Upper lobe of left lung (tissue), 6 donors: ENCODE results near the gene MBP. TPM values are rescaled to one million over a fixed set of nuclear protein-coding genes. Genes with fewer than 3 reads are reported as not detected.

Experiments used
- ATAC-seq, 2 donors: fragments of 200-7000 bp; cut with Tn5 transposase; one replicate each; pipeline ENCODE4 v1.9.1; 2022; ENCODE audit warnings: mild to moderate bottlenecking in 2 of 2, moderate library complexity in 2 of 2; ENCODE audit not compliant: low FRiP score in 2 of 2
- DNase-seq, 2 donors: peaks; one replicate each; pipeline ENCODE4 v3.0.0-alpha.2; 2019 to 2020
- H3K27ac ChIP-seq, 4 donors: fragments of 200-600 bp; sonication (generic); one replicate each; pipeline ENCODE4 v1.5.1; 2016 to 2019
- H3K27me3 ChIP-seq, 4 donors: fragments of 200-600 bp; sonication (generic); one replicate each; pipeline ENCODE4 v1.5.1; 2017 to 2019
- H3K36me3 ChIP-seq, 4 donors: fragments of 200-600 bp; sonication (generic); one replicate each; pipeline ENCODE4 v1.5.1; 2016 to 2019
- H3K4me1 ChIP-seq, 4 donors: fragments of 200-600 bp; sonication (generic); one replicate each; pipeline ENCODE4 v1.5.1; 2018 to 2019
- H3K4me3 ChIP-seq, 4 donors: fragments of 200-600 bp; sonication (generic); one replicate each; pipeline ENCODE4 v1.5.1; 2017 to 2019; ENCODE audit warnings: mild to moderate bottlenecking in 2 of 4, moderate library complexity in 1 of 4
- H3K9me3 ChIP-seq, 4 donors: fragments of 200-600 bp; sonication (generic); one replicate each; pipeline ENCODE4 v1.5.1; 2018 to 2019
- CTCF ChIP-seq, 6 experiments: fragments of 450-650 bp in 4 of 6; fragments of 200-600 bp in 2 of 6; sonication (generic) in 2 of 6; IDR thresholded peaks; one replicate each; pipeline ENCODE4 v1.5.1; 2016 to 2019; ENCODE audit warnings: antibody characterized with exemption in 6 of 6
- EP300 ChIP-seq, 4 donors: sonication (generic); formaldehyde crosslinking; IDR thresholded peaks; one replicate each; pipeline ENCODE4 v1.5.1; 2017; ENCODE audit warnings: antibody characterized with exemption in 4 of 4, control low read depth in 2 of 4
- POLR2A ChIP-seq, 4 donors: fragments of 450-650 bp; IDR thresholded peaks; one replicate each; pipeline ENCODE4 v1.5.1; 2016 to 2017; ENCODE audit warnings: antibody characterized with exemption in 4 of 4, mild to moderate bottlenecking in 2 of 4
- POLR2AphosphoS5 ChIP-seq, 2 donors: sonication (generic); formaldehyde crosslinking; IDR thresholded peaks; one replicate each; pipeline ENCODE4 v1.5.1; 2017; ENCODE audit warnings: antibody characterized with exemption in 2 of 2
- WGBS, 2 donors: methylation state at CpG; one replicate each; pipeline ENCODE4 v1.1.5; 2017 to 2018; 5-methylcytosine and 5-hydroxymethylcytosine counted together
- total RNA-seq, 6 donors: library from RNA; depleted of rRNA in 4 of 6; stranded (reverse); fragments of >200 nt in 4 of 6; gene quantifications; one replicate each; pipeline versions ENCODE4 v1.1.0 to v1.2.1, GENCODE V29; 2016 to 2021
- donor health status: DM: no; HTN: no; CAD: no; lungs with moderate emphysema.
- donor health status: DM: no; HTN: yes; CAD: no; lungs with severe emphysema.

MBP gene
- total RNA-seq, 6 donors from 2014 or later = 55.5 to 87.6 (median 68.8) TPM

- WGBS, 2 donors = 75 to 76% methylated on average over 12 of the region's 12 CpGs
Measured at GRCh38 chr18:77173275-77174030, 40.9 kb upstream of the MBP start.

GRCh38 chr18:77170890-77171410, 38.4 kb upstream of the MBP start:
- H3K27ac ChIP-seq = no peak overlapping the region
- H3K4me1 ChIP-seq = no peaks in the 10 kb centered on the region
- DNase-seq (no peak), ATAC-seq (no peak)
- no peak for TF ChIP-seq CTCF (IDR thresholded peaks at IDR 0.05)
- no peak for TF ChIP-seq POLR2A (IDR thresholded peaks at IDR 0.05)
- no peak for TF ChIP-seq EP300 (IDR thresholded peaks at IDR 0.05)
- no peak for TF ChIP-seq POLR2AphosphoS5 (IDR thresholded peaks at IDR 0.05)
- no peaks in the 10 kb centered on the region for H3K9me3 ChIP-seq
- H3K4me3 ChIP-seq = no peak overlapping the region
- 67 to 70% methylated on average over 8 of the region's 8 CpGs for WGBS, 2 donors
- H3K36me3 ChIP-seq = no peaks in the 10 kb centered on the region
- no peaks in the 10 kb centered on the region for H3K27me3 ChIP-seq

More at GRCh38 chr18:77173275-77174030, 40.9 kb upstream of the MBP start:
- no peak for TF ChIP-seq POLR2A (IDR thresholded peaks at IDR 0.05)
- TF ChIP-seq CTCF (IDR thresholded peaks at IDR 0.05) = no peak
- no peak for TF ChIP-seq EP300 (IDR thresholded peaks at IDR 0.05)
- no peak for TF ChIP-seq POLR2AphosphoS5 (IDR thresholded peaks at IDR 0.05)
- ATAC-seq (no peak), DNase-seq (no peak)
- Histone ChIP-seq H3K4me1 (no peaks in the 10 kb centered on the region), H3K36me3 (no peaks in the 10 kb centered on the region), H3K9me3 (no peaks in the 10 kb centered on the region), H3K4me3 (no peak overlapping the region), H3K27me3 (no peaks in the 10 kb centered on the region), H3K27ac (no peak overlapping the region)

DNA sequence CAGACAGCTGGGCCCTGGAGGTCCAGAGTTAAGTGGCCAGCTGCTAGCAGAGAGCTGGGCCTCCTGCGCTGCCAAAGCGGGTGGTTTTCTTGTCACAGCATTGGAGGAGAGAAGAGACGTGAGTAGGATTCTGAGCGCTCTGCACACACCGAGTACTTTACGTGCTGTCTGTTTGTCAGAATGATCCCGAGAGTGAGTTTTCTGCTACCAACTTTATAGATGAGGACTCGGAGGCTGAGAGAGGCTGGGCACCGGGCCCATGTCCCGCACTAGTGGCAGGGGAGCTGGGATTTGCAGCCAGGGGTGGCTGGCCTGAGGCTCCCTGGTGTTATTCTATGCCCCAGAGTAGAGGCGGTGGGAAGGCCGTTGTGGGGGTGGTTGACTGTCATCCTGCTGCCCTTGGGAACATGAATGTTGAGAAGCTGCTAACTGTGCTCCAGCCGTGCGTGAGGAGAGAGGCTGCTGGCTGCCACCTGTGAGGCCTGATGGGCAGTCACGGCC, 36.3 kb upstream of the MBP start:
- ATAC-seq = no peak

DNA sequence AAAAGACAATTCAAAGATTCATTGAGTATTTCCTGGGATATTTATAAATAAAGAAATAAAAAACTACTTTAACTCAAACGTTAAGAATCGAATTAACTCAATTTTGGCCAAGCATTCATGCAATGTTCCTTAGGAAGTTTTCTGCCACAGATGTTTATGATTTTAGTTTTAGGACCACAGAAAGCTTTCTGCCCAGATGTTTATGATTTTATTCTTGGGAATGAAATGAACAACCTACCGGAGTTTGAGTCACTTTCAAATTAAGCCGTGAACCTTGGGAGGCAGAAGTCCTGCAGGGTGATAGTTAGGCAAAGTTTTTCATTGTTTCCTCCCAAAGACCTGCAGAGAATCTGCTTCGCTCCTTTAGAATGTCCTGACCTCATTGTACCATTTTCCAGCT, 34.7 kb upstream of the MBP start:
- no peak for ATAC-seq
- WGBS, 2 donors = 74 to 85% methylated on average over 5 of the region's 5 CpGs
- H3K4me3 ChIP-seq = no peak overlapping the region
- H3K27ac ChIP-seq = no peak overlapping the region
- no peaks in the 10 kb centered on the region for H3K9me3 ChIP-seq
- H3K4me1 ChIP-seq = no peaks in the 10 kb centered on the region
- TF ChIP-seq POLR2A (IDR thresholded peaks at IDR 0.05) (no peak), POLR2AphosphoS5 (IDR thresholded peaks at IDR 0.05) (no peak), CTCF (IDR thresholded peaks at IDR 0.05) (no peak), EP300 (IDR thresholded peaks at IDR 0.05) (no peak)
- DNase-seq = no peak
- H3K27me3 ChIP-seq = no peaks in the 10 kb centered on the region
- no peaks in the 10 kb centered on the region for H3K36me3 ChIP-seq

More for the DNA sequence above, 36.3 kb upstream of the MBP start:
- 83 to 87% methylated on average over 14 to 15 of the region's 15 CpGs for WGBS, 2 donors
- TF ChIP-seq EP300 (IDR thresholded peaks at IDR 0.05) (no peak), POLR2A (IDR thresholded peaks at IDR 0.05) (no peak), POLR2AphosphoS5 (IDR thresholded peaks at IDR 0.05) (no peak)
- Histone ChIP-seq H3K9me3 (no peaks in the 10 kb centered on the region), H3K27me3 (no peaks in the 10 kb centered on the region), H3K27ac (no peak overlapping the region), H3K4me3 (no peak overlapping the region), H3K36me3 (no peaks in the 10 kb centered on the region), H3K4me1 (no peaks in the 10 kb centered on the region)
- DNase-seq = peak in 1 of 2 donors; percentile 29

- no peak overlapping the region for H3K4me3 ChIP-seq
- TF ChIP-seq POLR2AphosphoS5 (IDR thresholded peaks at IDR 0.05) = no peak
- WGBS, 2 donors = 89 to 92% methylated on average over 6 to 11 of the region's 11 CpGs
- ATAC-seq (no peak), DNase-seq (peak in 1 of 2 donors; percentile 55)
- H3K27me3 ChIP-seq = no peaks in the 10 kb centered on the region
- no peaks in the 10 kb centered on the region for H3K36me3 ChIP-seq
- no peak overlapping the region for H3K27ac ChIP-seq
- H3K4me1 ChIP-seq = no peaks in the 10 kb centered on the region
- H3K9me3 ChIP-seq = no peaks in the 10 kb centered on the region
Measured at GRCh38 chr18:77166523-77166922, 33.9 kb upstream of the MBP start.
